Esophagus squamous epithelium (tissue), 5 donors: Measurements from ENCODE around the gene RDH12. TPM values are rescaled to one million over a fixed set of nuclear protein-coding genes. Genes with fewer than 3 reads are reported as not detected.

Experiments used
- DNase-seq: peaks from one replicate; lab custom pipeline; 2025; lab: John Stamatoyannopoulos, UW
- H3K27ac ChIP-seq, 4 donors: fragments of 200-600 bp; sonication (generic); one replicate each; pipeline ENCODE4 v1.5.1; 2016 to 2019; ENCODE audit warnings: mild to moderate bottlenecking in 1 of 4
- H3K27me3 ChIP-seq, 4 donors: fragments of 200-600 bp; sonication (generic); 1 replicate in 3 of 4; 2 replicates in 1 of 4; pipeline versions ENCODE4 v1.5.1 to v1.6.0; 2017 to 2021; ENCODE audit warnings: antibody characterized with exemption in 1 of 4
- H3K36me3 ChIP-seq, 3 donors: fragments of 200-600 bp; sonication (generic); one replicate each; pipeline ENCODE4 v1.5.1; 2016 to 2019
- H3K4me1 ChIP-seq, 3 donors: fragments of 200-600 bp; sonication (generic); one replicate each; pipeline ENCODE4 v1.5.1; 2017 to 2019
- H3K4me3 ChIP-seq, 4 donors: fragments of 200-600 bp; sonication (generic); 1 replicate in 3 of 4; 2 replicates in 1 of 4; pipeline ENCODE4 v1.5.1; 2016 to 2019; ENCODE audit warnings: mild to moderate bottlenecking in 2 of 4, moderate library complexity in 1 of 4
- H3K9me3 ChIP-seq, 3 donors: fragments of 200-600 bp; sonication (generic); one replicate each; pipeline ENCODE4 v1.5.1; 2016 to 2019
- CTCF ChIP-seq, 6 experiments: fragments of 450-650 bp in 4 of 6; fragments of 200-600 bp in 2 of 6; sonication (generic) in 2 of 6; IDR thresholded peaks; one replicate each; pipeline ENCODE4 v1.5.1; 2016 to 2019; ENCODE audit warnings: antibody characterized with exemption in 6 of 6, mild to moderate bottlenecking in 4 of 6, moderate library complexity in 4 of 6
- POLR2A ChIP-seq, 4 donors: fragments of 450-650 bp; IDR thresholded peaks; one replicate each; pipeline ENCODE4 v1.6.1; 2017; ENCODE audit warnings: antibody characterized with exemption in 4 of 4, mild to moderate bottlenecking in 4 of 4, moderate library complexity in 3 of 4
- WGBS, 2 donors: methylation state at CpG; one replicate each; pipeline ENCODE4 v1.1.5; 2018; 5-methylcytosine and 5-hydroxymethylcytosine counted together
- intact Hi-C: fragments of 100-400 bp; cut with DNase I; formaldehyde crosslinking; loops from one replicate; pipeline ENCODE4 v1.15.0; 2022
- total RNA-seq, 4 donors: library from RNA; depleted of rRNA; stranded (reverse); fragments of >200 nt; gene quantifications; one replicate each; pipeline ENCODE4 v1.1.0, GENCODE V29; 2016
- donor health status: DM: yes; HTN: yes; CAD: no.

RDH12 gene
- total RNA-seq, 4 donors from 2014 or later, result 4.0 to 35.3 (median 29.4) TPM

GRCh38 chr14:67744046-67744445 lies 42.4 kb downstream of the RDH12 start:
- Histone ChIP-seq H3K9me3 (no peaks in the 10 kb centered on the region), H3K4me3 (no peak overlapping the region), H3K36me3 (peaks cover 10 to 25% (median 11%) of the 10 kb centered on the region in 3 donors), H3K4me1 (no peaks in the 10 kb centered on the region), H3K27ac (no peak overlapping the region), H3K27me3 (no peaks in the 10 kb centered on the region)
- DNase-seq, result no peak
- WGBS, 2 donors, result 72 to 73% methylated on average over 2 of the region's 2 CpGs
- intact Hi-C loops, result no loop called here
- TF ChIP-seq CTCF (IDR thresholded peaks at IDR 0.05) (no peak), POLR2A (IDR thresholded peaks at IDR 0.05) (no peak)

- WGBS, 2 donors, result 80 to 89% methylated on average over 1 of the region's 1 CpG
- intact Hi-C loops, result no loop called here
- Histone ChIP-seq H3K4me1 (no peaks in the 10 kb centered on the region), H3K36me3 (peaks cover 20 to 54% (median 27%) of the 10 kb centered on the region in 3 donors), H3K27me3 (no peaks in the 10 kb centered on the region), H3K4me3 (no peak overlapping the region), H3K27ac (no peak overlapping the region), H3K9me3 (no peaks in the 10 kb centered on the region)
- no peak for DNase-seq
- no peak for TF ChIP-seq POLR2A (IDR thresholded peaks at IDR 0.05)
- no peak for TF ChIP-seq CTCF (IDR thresholded peaks at IDR 0.05)
Observed at GRCh38 chr14:67746927-67747326, 45.2 kb downstream of the RDH12 start.

- no peak overlapping the region for H3K27ac ChIP-seq
- no peaks in the 10 kb centered on the region for H3K4me1 ChIP-seq
- 90 to 93% methylated on average over 6 to 10 of the region's 10 CpGs for WGBS, 2 donors
- no peak for DNase-seq
- H3K36me3 ChIP-seq, result peaks cover 24 to 68% (median 31%) of the 10 kb centered on the region in 3 donors
- TF ChIP-seq POLR2A (IDR thresholded peaks at IDR 0.05), result no peak
- no peak for TF ChIP-seq CTCF (IDR thresholded peaks at IDR 0.05)
- no peaks in the 10 kb centered on the region for H3K27me3 ChIP-seq
- intact Hi-C loops, result no loop called here
- no peak overlapping the region for H3K4me3 ChIP-seq
- no peaks in the 10 kb centered on the region for H3K9me3 ChIP-seq
Observed at GRCh38 chr14:67748312-67748711, 46.6 kb downstream of the RDH12 start.

GRCh38 chr14:67749341-67750084 lies 47.8 kb downstream of the RDH12 start:
- intact Hi-C loops, result no loop called here
- no peak for TF ChIP-seq POLR2A (IDR thresholded peaks at IDR 0.05)
- TF ChIP-seq CTCF (IDR thresholded peaks at IDR 0.05), result no peak
- Histone ChIP-seq H3K4me3 (no peak overlapping the region), H3K9me3 (no peaks in the 10 kb centered on the region), H3K36me3 (peaks cover 28 to 80% (median 34%) of the 10 kb centered on the region in 3 donors), H3K27me3 (no peaks in the 10 kb centered on the region), H3K27ac (no peak overlapping the region), H3K4me1 (no peaks in the 10 kb centered on the region)
- 81% methylated on average over 5 of the region's 6 CpGs for WGBS, 2 donors
- DNase-seq, result no peak

GRCh38 chr14:67756496-67756895 lies 54.8 kb downstream of the RDH12 start:
- Histone ChIP-seq H3K4me3 (no peak overlapping the region), H3K36me3 (peaks cover 8 to 84% (median 28%) of the 10 kb centered on the region in 3 donors), H3K9me3 (no peaks in the 10 kb centered on the region), H3K27me3 (no peaks in the 10 kb centered on the region), H3K4me1 (no peaks in the 10 kb centered on the region), H3K27ac (no peak overlapping the region)
- DNase-seq, result no peak
- 73 to 94% methylated on average over 1 of the region's 1 CpG for WGBS, 2 donors
- intact Hi-C loops, result no loop called here
- TF ChIP-seq CTCF (IDR thresholded peaks at IDR 0.05) (no peak), POLR2A (IDR thresholded peaks at IDR 0.05) (no peak)
